ENCODE results near the gene BCAS3.

DNA sequence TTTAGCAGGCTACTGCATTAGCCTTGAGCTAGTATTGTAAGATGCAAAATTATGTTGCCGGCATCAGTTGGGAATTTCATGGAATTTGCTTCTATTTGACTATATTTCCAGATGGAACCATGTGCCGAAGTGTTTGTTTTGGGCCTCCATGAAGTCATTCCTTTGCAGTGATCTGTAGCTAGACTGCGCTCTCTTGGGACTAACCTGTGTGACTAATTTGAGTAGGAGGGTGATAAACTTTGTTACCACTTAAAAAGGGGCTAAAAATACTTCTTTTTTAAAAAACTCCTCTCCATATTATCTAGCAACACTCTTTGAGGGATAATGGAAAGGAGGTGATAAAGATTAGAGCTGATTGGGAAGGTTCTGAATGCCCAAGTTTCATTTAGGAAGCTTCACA lies 555.2 kb downstream of the BCAS3 start:
- no peak for TF ChIP-seq YY1 (IDR thresholded peaks at IDR 0.05; ENCODE audit: low read depth)
- TF ChIP-seq CEBPB (IDR thresholded peaks at IDR 0.05): no peak
- TF ChIP-seq USF1 (IDR thresholded peaks at IDR 0.05): no peak
- TF ChIP-seq MAX (IDR thresholded peaks at IDR 0.05): no peak
- TF ChIP-seq TAF1 (IDR thresholded peaks at IDR 0.05; ENCODE audit: low read depth): no peak
- no peak for TF ChIP-seq EP300 (IDR thresholded peaks at IDR 0.05; ENCODE audit: borderline replicate concordance)
- no peak for TF ChIP-seq ZBTB7A (IDR thresholded peaks at IDR 0.05; ENCODE audit: low read depth)

All from Ishikawa (cell line).